Liver (tissue), 9 donors: ENCODE data around the gene OR2AG2. TPM values are rescaled to one million over a fixed set of nuclear protein-coding genes. Genes with fewer than 3 reads are reported as not detected.

Experiments
- DNase-seq: peaks from one replicate; pipeline ENCODE4 v3.0.0-alpha.2; 2017; ENCODE audit warnings: low spot score
- H3K27ac ChIP-seq, 2 donors: one replicate each; pipeline ENCODE4 v1.7.0; 2013; ENCODE audit warnings: inconsistent platforms in 2 of 2, low read length in 2 of 2, control low read depth in 1 of 2, low read depth in 1 of 2, mild to moderate bottlenecking in 1 of 2
- H3K27me3 ChIP-seq, 4 donors: one replicate each; pipeline versions ENCODE4 v1.6.1 to v1.7.0; 2013; ENCODE audit warnings: low read length in 3 of 4, inconsistent platforms in 1 of 4, mild to moderate bottlenecking in 1 of 4, moderate library complexity in 1 of 4; ENCODE audit not compliant: control insufficient read depth in 4 of 4, insufficient read depth in 4 of 4
- H3K36me3 ChIP-seq, 4 donors: one replicate each; pipeline versions ENCODE4 v1.6.1 to v1.7.0; 2013; ENCODE audit warnings: low read length in 3 of 4, mild to moderate bottlenecking in 3 of 4, low read depth in 1 of 4, moderate library complexity in 1 of 4; ENCODE audit not compliant: control insufficient read depth in 4 of 4, insufficient read depth in 3 of 4
- H3K4me1 ChIP-seq, 4 donors: one replicate each; pipeline versions ENCODE4 v1.6.1 to v1.7.0; 2013; ENCODE audit warnings: low read length in 3 of 4, mild to moderate bottlenecking in 3 of 4, moderate library complexity in 1 of 4; ENCODE audit not compliant: control insufficient read depth in 4 of 4, insufficient read depth in 4 of 4
- H3K4me3 ChIP-seq, 3 donors: one replicate each; pipeline versions ENCODE4 v1.6.1 to v1.7.0; 2013; ENCODE audit warnings: low read length in 3 of 3, control low read depth in 1 of 3, low read depth in 1 of 3, mild to moderate bottlenecking in 1 of 3
- H3K9ac ChIP-seq, 2 donors: one replicate each; pipeline ENCODE4 v1.7.0; 2013; ENCODE audit warnings: low read length in 2 of 2, mild to moderate bottlenecking in 2 of 2, moderate library complexity in 2 of 2, control low read depth in 1 of 2, low read depth in 1 of 2
- H3K9me3 ChIP-seq, 4 donors: one replicate each; pipeline versions ENCODE4 v1.6.1 to v1.7.0; 2013; ENCODE audit warnings: low read length in 3 of 4; ENCODE audit not compliant: control insufficient read depth in 4 of 4
- CTCF ChIP-seq: fragments of 150-350 bp; IDR thresholded peaks from 2 replicates; pipeline ENCODE4 v1.5.1; 2017; ENCODE audit warnings: improper control_type of control experiment, low read depth, low read length; ENCODE audit not compliant: missing input control
- FOXA1 ChIP-seq: IDR thresholded peaks from 2 replicates; pipeline ENCODE4 v1.6.1; 2016; ENCODE audit warnings: antibody characterized with exemption
- GABPA ChIP-seq, 2 donors: IDR thresholded peaks in 1 of 2; conservative IDR thresholded peaks in 1 of 2; 2 replicates each; pipeline ENCODE4 v1.6.1; 2016; ENCODE audit warnings: antibody characterized with exemption in 2 of 2, mild to moderate bottlenecking in 1 of 2, moderate library complexity in 1 of 2
- MAX ChIP-seq: IDR thresholded peaks from 2 replicates; pipeline ENCODE4 v1.6.1; 2016; ENCODE audit warnings: antibody characterized with exemption
- RAD21 ChIP-seq, 2 donors: IDR thresholded peaks; 2 replicates each; pipeline ENCODE4 v1.6.1; 2016; ENCODE audit warnings: antibody characterized with exemption in 2 of 2, mild to moderate bottlenecking in 2 of 2
- SP1 ChIP-seq: IDR thresholded peaks from 2 replicates; pipeline ENCODE4 v1.6.1; 2018; ENCODE audit warnings: antibody characterized with exemption, mild to moderate bottlenecking
- TAF1 ChIP-seq: conservative IDR thresholded peaks from 2 replicates; pipeline ENCODE4 v1.6.1; 2016; ENCODE audit warnings: antibody characterized with exemption, mild to moderate bottlenecking
- YY1 ChIP-seq: IDR thresholded peaks from 2 replicates; pipeline ENCODE4 v1.6.1; 2016; ENCODE audit warnings: antibody characterized with exemption, mild to moderate bottlenecking
- ZBTB33 ChIP-seq: IDR thresholded peaks from 2 replicates; pipeline ENCODE4 v1.6.1; 2016; ENCODE audit warnings: antibody characterized with exemption
- WGBS: extraction: QIAGEN DNeasy Blood & Tissue Kit; methylation state at CpG from one replicate; pipeline ENCODE4 v1.1.7; 2013; 5-methylcytosine and 5-hydroxymethylcytosine counted together
- polyA plus RNA-seq, 2 donors: library from polyadenylated mRNA; stranded (reverse) in 1 of 2; unstranded in 1 of 2; fragments of 200-250 nt in 1 of 2; fragments of >200 nt in 1 of 2; fragmentation: Nextera tagmentation in 1 of 2; extraction: Ambion mirVana in 1 of 2; gene quantifications; one replicate each; pipeline versions ENCODE4 v1.2.1 to v1.2.3, GENCODE V29; 2013 to 2015
- total RNA-seq, 2 donors: library from RNA; depleted of rRNA; stranded (reverse); fragments of >200 nt; gene quantifications; one replicate each; pipeline ENCODE4 v1.2.3, GENCODE V29; 2014
- donor health status: healthy.
- donor health status: healthy.
- donor health status: healthy.
- donor health status: healthy.
- donor health status: healthy.

OR2AG2 gene
- total and polyA plus RNA-seq, 4 donors = under 0.01 TPM; not detected in 3

- TF ChIP-seq SP1 = no peak
- TF ChIP-seq RAD21 (IDR thresholded peaks at IDR 0.05) = peak; percentile 77 to 83
- TF ChIP-seq CTCF = peak; percentile 68
- DNase-seq = peak; percentile 39
- H3K27ac ChIP-seq = no peak overlapping the region
- 9% methylated on average over 2 of the region's 2 CpGs for WGBS
- no peak overlapping the region for H3K4me3 ChIP-seq
- no peaks in the 10 kb centered on the region for H3K4me1 ChIP-seq
- no peak overlapping the region for H3K9ac ChIP-seq
- H3K9me3 ChIP-seq = no peaks in the 10 kb centered on the region
- H3K36me3 ChIP-seq = no peaks in the 10 kb centered on the region
- no peaks in the 10 kb centered on the region for H3K27me3 ChIP-seq
These were observed 33.8 kb downstream of the OR2AG2 start for GRCh38 chr11:6737872-6738466.

- Histone ChIP-seq H3K9ac (no peak overlapping the region), H3K36me3 (no peaks in the 10 kb centered on the region), H3K4me3 (no peak overlapping the region), H3K9me3 (no peaks in the 10 kb centered on the region), H3K27ac (no peak overlapping the region), H3K27me3 (no peaks in the 10 kb centered on the region), H3K4me1 (no peaks in the 10 kb centered on the region)
- no peak for DNase-seq
- WGBS = 59% methylated on average over 3 of the region's 3 CpGs
- TF ChIP-seq YY1 (no peak), CTCF (no peak), SP1 (no peak), TAF1 (no peak), GABPA (IDR thresholded peaks at IDR 0.05 in 1 of 2, conservative IDR thresholded peaks at IDR 0.05 in 1 of 2) (no peak), ZBTB33 (no peak), MAX (no peak)
These were observed 35.2 kb downstream of the OR2AG2 start for GRCh38 chr11:6736495-6737121.

DNA sequence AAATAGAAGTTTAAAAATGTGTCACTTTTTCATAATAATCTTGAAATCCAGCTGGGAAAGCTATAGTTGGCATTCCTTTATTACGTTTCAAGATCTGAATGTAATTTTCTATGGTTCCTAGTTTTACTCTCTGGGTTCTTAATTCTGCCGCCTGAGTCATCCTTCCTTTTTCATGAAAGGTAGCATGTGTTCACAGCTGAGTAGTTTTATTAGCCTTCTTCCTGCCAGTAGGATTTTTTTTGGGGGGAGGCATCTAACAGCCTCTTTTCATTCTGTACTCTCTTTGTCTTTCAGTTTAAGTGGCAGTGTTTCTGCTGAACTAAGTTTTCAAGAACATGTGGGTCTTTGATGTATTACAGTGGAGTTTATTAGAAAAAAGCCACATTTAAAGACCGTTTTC is 36.5 kb downstream of the OR2AG2 start:
- Histone ChIP-seq H3K4me1 (no peaks in the 10 kb centered on the region), H3K36me3 (no peaks in the 10 kb centered on the region), H3K27ac (no peak overlapping the region), H3K4me3 (no peak overlapping the region), H3K27me3 (no peaks in the 10 kb centered on the region), H3K9ac (no peak overlapping the region), H3K9me3 (no peaks in the 10 kb centered on the region)
- no peak for TF ChIP-seq MAX
- no peak for TF ChIP-seq ZBTB33
- TF ChIP-seq FOXA1 = no peak
- WGBS = 72% methylated on average over 3 of the region's 3 CpGs
- DNase-seq = no peak
